DOHH2 (cell line): ENCODE results near the gene SLC19A1.

Source experiments
- H3F3A ChIP-seq: fragments of 200-600 bp; sonication (generic), shearing (Covaris generic); 2 replicates; pipeline ENCODE4 v1.6.0; 2016; ENCODE audit warnings: antibody characterized with exemption, mild to moderate bottlenecking; ENCODE audit not compliant: control insufficient read depth, insufficient read depth
- H3K27ac ChIP-seq: fragments of 200-600 bp; sonication (generic); 2 replicates; pipeline ENCODE4 v1.5.1; 2014; ENCODE audit warnings: low read depth, mild to moderate bottlenecking, low read length, moderate library complexity
- H3K27me3 ChIP-seq: fragments of 200-600 bp; sonication (generic); 2 replicates; pipeline ENCODE4 v1.6.1; 2014; ENCODE audit warnings: mild to moderate bottlenecking, low read length, mixed read lengths; ENCODE audit not compliant: control insufficient read depth
- H3K36me3 ChIP-seq: fragments of 200-600 bp; sonication (generic); 2 replicates; pipeline ENCODE4 v1.6.1; 2014; ENCODE audit warnings: mild to moderate bottlenecking, low read length, moderate library complexity, mixed read lengths; ENCODE audit not compliant: control insufficient read depth
- H3K4me1 ChIP-seq: fragments of 200-600 bp; sonication (generic); 2 replicates; pipeline ENCODE4 v1.6.1; 2014; ENCODE audit warnings: mild to moderate bottlenecking, low read length, mixed read lengths; ENCODE audit not compliant: control insufficient read depth
- H3K4me2 ChIP-seq: fragments of 200-600 bp; sonication (generic); 2 replicates; pipeline ENCODE4 v1.6.0; 2014; ENCODE audit warnings: mild to moderate bottlenecking, low read length, moderate library complexity
- H3K4me3 ChIP-seq: fragments of 200-600 bp; sonication (generic); 2 replicates; pipeline ENCODE4 v1.5.1; 2014; ENCODE audit warnings: mild to moderate bottlenecking, low read length, mixed read lengths
- H3K79me2 ChIP-seq: fragments of 200-600 bp; sonication (generic); 2 replicates; pipeline ENCODE4 v1.6.1; 2014; ENCODE audit warnings: mild to moderate bottlenecking, low read length, mixed read lengths; ENCODE audit not compliant: control insufficient read depth
- H3K9me2 ChIP-seq: fragments of 200-600 bp; sonication (generic); replicated peaks from 2 replicates; pipeline ENCODE4 v1.6.1; 2014; ENCODE audit warnings: mild to moderate bottlenecking, low read length, mixed read lengths; ENCODE audit not compliant: control insufficient read depth
- H3K9me3 ChIP-seq: fragments of 200-600 bp; sonication (generic); 2 replicates; pipeline ENCODE4 v1.6.1; 2014; ENCODE audit warnings: antibody characterized with exemption, low read length, mixed read lengths; ENCODE audit not compliant: control insufficient read depth, insufficient read depth
- H4K20me1 ChIP-seq: fragments of 200-600 bp; sonication (generic); 2 replicates; pipeline ENCODE4 v1.6.0; 2014; ENCODE audit warnings: low read depth, mild to moderate bottlenecking, antibody characterized with exemption, low read length, moderate library complexity; ENCODE audit not compliant: control insufficient read depth, insufficient read depth
- EZH2phosphoT487 ChIP-seq: fragments of 200-600 bp; sonication (generic); IDR thresholded peaks from 2 replicates; pipeline ENCODE4 v1.6.1; 2017; ENCODE audit warnings: borderline replicate concordance, mild to moderate bottlenecking, antibody characterized with exemption, low read length, moderate library complexity, mixed read lengths
- TF ChIP-seq, protein P1 (sequence below): fragments of 200-600 bp; sonication (generic); IDR thresholded peaks from one replicate; pipeline ENCODE4 v1.5.1; 2014; ENCODE audit warnings: antibody characterized with exemption, mild to moderate bottlenecking, low read depth, low read length; ENCODE audit not compliant: poor library complexity, severe bottlenecking

Gene SLC19A1

GRCh38 chr21:45541221-45542039, 810 bp downstream of the SLC19A1 start:
- peaks cover 18% of the 10 kb centered on the region for H3K4me1 ChIP-seq
- peaks cover 31% of the 10 kb centered on the region for H3K27me3 ChIP-seq
- TF ChIP-seq, protein P1, sequence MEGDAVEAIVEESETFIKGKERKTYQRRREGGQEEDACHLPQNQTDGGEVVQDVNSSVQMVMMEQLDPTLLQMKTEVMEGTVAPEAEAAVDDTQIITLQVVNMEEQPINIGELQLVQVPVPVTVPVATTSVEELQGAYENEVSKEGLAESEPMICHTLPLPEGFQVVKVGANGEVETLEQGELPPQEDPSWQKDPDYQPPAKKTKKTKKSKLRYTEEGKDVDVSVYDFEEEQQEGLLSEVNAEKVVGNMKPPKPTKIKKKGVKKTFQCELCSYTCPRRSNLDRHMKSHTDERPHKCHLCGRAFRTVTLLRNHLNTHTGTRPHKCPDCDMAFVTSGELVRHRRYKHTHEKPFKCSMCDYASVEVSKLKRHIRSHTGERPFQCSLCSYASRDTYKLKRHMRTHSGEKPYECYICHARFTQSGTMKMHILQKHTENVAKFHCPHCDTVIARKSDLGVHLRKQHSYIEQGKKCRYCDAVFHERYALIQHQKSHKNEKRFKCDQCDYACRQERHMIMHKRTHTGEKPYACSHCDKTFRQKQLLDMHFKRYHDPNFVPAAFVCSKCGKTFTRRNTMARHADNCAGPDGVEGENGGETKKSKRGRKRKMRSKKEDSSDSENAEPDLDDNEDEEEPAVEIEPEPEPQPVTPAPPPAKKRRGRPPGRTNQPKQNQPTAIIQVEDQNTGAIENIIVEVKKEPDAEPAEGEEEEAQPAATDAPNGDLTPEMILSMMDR: no peak
- no peak for TF ChIP-seq EZH2phosphoT487
- H3K9me2 ChIP-seq: no peaks in the 10 kb centered on the region
- H3K36me3 ChIP-seq: peaks cover 30% of the 10 kb centered on the region
- peak overlapping the region; percentile 24; the same call in 1 of the 2 replicates for H3K27ac ChIP-seq
- H4K20me1 ChIP-seq: no peaks in the 10 kb centered on the region
- H3K4me3 ChIP-seq: peak overlapping the region; percentile 84
- no peaks in the 10 kb centered on the region for H3K9me3 ChIP-seq
- no peaks in the 10 kb centered on the region for H3F3A ChIP-seq
- H3K4me2 ChIP-seq: peak overlapping the region; percentile 94
- peaks cover 49% of the 10 kb centered on the region for H3K79me2 ChIP-seq

- Histone ChIP-seq H3F3A (no peaks in the 10 kb centered on the region), H3K9me2 (no peaks in the 10 kb centered on the region), H3K4me2 (peak overlapping the region; percentile 94), H3K9me3 (no peaks in the 10 kb centered on the region), H3K4me3 (peak overlapping the region; percentile 84), H3K4me1 (peaks cover 18% of the 10 kb centered on the region), H4K20me1 (no peaks in the 10 kb centered on the region), H3K36me3 (peaks cover 37% of the 10 kb centered on the region), H3K27me3 (peaks cover 23% of the 10 kb centered on the region), H3K79me2 (peaks cover 58% of the 10 kb centered on the region), H3K27ac (no peak overlapping the region)
- TF ChIP-seq, protein P1: no peak
- no peak for TF ChIP-seq EZH2phosphoT487
Measured at GRCh38 chr21:45540601-45540970, 1.7 kb downstream of the SLC19A1 start.

GRCh38 chr21:45539796-45540600, 2.2 kb downstream of the SLC19A1 start:
- H3K9me3 ChIP-seq: no peaks in the 10 kb centered on the region
- peaks cover 63% of the 10 kb centered on the region for H3K79me2 ChIP-seq
- peaks cover 18% of the 10 kb centered on the region for H3K4me1 ChIP-seq
- no peak overlapping the region for H3K27ac ChIP-seq
- H3K4me3 ChIP-seq: peak overlapping the region; percentile 84
- H3K36me3 ChIP-seq: peaks cover 42% of the 10 kb centered on the region
- H3K9me2 ChIP-seq: no peaks in the 10 kb centered on the region
- no peaks in the 10 kb centered on the region for H4K20me1 ChIP-seq
- H3F3A ChIP-seq: no peaks in the 10 kb centered on the region
- H3K4me2 ChIP-seq: peak overlapping the region; percentile 94
- TF ChIP-seq, protein P1: no peak
- H3K27me3 ChIP-seq: peaks cover 21% of the 10 kb centered on the region
